CD4-positive, alpha-beta T cell treated with Interleukin-1 beta for 1 hour (primary cell): ENCODE measurements around the gene OR10A6.

Experiments used
- DNase-seq, 2 donors: peaks; one replicate each; pipeline ENCODE4 v3.0.0-alpha.2; 2020 to 2022

The OR10A6 gene, protein sequence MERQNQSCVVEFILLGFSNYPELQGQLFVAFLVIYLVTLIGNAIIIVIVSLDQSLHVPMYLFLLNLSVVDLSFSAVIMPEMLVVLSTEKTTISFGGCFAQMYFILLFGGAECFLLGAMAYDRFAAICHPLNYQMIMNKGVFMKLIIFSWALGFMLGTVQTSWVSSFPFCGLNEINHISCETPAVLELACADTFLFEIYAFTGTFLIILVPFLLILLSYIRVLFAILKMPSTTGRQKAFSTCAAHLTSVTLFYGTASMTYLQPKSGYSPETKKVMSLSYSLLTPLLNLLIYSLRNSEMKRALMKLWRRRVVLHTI

DNA sequence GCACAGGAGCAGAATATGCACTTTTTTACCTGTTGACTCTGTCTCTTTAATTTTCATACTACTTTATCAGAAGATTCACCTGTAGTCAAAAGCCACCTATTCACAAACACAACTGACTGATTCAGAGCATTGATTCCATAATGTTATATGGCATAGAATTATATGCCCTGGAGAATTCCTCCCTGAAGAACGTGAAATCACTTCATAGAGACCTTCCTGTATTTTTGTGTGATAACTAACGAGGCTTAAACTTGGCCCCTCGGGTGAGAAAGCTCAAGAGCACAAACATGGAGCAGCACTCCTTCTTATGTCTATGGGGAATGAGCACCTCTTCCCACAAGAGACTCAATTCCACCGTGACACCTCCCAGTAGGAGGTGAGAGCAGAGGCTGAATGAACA is at the start of gene OR10A6:
Gene OR10A6 (minus strand): TSS at position 101 of the 400 bp plus-strand sequence. CDS start 2,606 bp downstream, outside the sequence.
- no peak for DNase-seq

DNA sequence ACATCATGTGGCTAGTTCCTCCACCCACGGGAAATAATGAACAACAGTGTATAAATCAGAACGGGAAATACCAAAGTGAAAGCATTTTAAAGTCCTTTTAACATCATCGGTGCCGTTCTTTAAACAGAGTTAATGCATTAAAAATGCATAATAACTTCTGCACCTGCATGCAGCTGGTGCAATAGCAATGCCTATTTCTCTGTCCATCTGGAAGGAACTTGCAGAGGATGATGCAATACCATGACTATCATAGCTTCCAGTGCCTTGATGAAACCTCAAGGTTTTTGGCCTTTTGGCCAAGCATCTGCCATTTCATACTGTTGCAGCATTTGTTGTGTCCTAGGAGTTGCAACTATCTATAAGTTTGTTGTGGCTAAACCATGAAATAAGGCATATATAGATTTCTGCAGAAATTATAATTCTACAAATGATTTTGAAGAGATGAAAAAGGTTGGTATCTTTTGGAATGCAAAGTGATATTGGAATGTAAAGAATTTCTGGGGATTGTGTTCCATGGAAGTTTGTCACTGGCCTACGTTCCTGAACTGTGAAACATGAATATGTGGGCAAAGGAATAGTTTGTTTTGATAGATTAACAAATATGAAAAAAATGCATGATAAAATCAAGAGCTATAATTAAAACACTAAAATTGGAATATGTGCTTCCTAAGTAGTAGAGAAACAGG is 46.3 kb upstream of the OR10A6 start:
- no peak for DNase-seq

DNA sequence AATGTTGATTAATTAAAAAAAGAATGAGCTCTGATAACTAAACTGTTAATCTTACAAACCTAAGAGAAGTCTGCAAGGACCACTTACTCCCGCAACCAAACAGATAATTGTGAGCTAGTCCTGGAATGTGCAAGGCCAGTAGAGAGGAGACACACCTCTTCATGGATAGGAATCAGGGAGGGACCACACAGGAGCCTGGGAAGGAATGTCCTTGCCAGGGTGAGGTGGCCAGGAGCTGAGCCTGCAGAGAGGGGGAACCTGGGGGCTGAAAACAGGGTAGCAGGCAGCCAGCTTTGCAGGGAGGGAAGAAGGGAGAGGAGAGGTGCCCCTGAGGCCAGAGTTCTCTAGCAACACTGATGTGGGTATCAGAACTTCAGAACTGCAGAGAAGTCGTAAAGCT is 43.6 kb upstream of the OR10A6 start:
- no peak for DNase-seq

DNA sequence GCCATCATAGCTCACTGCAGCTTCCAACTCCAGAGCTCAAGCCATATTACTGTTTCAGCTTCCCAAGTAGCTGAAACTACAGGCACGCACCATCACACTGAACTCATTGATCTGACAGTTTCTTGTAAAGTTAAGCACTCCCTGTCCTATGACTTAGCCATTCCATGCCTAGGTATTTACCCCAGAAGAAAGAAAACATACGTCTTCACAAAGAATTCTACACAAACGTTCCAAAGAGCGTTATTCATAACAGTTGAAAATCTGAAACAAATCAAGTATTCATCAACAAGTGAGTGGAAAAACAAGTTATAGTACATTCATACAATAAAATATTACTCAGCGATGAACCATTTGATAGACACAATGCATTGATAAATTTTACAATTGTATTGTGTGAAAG is 41.9 kb upstream of the OR10A6 start:
- no peak for DNase-seq

DNA sequence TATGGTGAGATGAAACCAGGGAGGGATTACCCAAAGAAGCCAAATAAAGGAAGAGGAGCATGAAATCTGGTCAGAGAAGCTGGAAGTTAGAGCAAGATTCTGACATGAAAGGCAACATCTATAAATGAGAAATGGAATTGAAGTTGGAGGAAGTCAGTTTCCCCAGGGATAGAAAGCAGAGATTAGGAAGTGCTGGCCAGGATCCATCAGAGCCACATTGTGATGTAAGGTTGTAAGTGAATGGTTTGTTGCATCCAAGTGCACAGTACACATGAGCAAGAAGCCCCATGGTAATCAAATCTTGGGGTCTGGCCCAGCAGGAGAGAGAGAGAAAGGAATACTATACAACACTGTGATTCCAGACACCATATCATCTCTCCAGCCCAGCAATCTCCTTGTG is 40.8 kb upstream of the OR10A6 start:
- no peak for DNase-seq

DNA sequence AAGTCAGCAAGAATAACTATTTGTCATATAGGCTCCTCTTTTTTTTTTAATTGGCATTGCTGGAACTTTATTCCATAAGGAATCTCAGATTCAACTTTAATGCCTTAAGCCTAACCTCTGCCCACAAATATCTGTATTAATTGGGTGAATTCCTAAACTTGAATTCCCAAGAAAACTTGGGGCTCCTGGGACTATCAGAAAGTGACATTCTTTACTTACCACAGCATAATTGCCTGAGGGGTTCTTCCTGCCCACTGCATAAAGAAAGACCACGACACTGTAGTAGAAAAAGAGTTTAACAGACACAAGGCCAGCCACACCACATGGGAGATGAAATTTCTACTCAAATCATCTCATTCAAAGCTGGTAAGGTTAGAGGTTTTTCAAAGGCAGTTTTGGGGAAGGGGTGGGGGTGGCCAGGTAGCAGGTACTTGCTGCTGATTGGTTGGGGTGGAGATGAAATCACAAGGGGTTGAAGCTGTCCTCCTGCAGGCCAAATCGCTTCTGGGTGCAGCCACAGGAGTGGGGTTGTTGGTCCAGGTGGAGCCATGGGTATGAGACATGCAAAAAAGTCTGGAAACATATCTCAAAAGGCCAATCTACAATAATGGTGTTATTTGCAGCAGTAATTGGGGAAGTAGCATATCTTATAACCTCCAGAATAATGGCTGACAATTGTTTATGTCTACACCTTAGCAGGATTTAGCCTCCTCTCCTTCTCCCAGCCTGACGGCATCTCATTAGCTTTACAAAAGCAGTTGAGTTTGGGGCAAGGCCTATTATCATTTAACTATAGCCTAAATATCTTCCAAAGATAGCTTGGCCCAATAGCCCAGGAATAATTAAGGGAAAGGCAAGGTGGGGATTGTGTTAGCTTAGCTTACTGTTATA is 38.9 kb upstream of the OR10A6 start:
- DNase-seq = no peak

DNA sequence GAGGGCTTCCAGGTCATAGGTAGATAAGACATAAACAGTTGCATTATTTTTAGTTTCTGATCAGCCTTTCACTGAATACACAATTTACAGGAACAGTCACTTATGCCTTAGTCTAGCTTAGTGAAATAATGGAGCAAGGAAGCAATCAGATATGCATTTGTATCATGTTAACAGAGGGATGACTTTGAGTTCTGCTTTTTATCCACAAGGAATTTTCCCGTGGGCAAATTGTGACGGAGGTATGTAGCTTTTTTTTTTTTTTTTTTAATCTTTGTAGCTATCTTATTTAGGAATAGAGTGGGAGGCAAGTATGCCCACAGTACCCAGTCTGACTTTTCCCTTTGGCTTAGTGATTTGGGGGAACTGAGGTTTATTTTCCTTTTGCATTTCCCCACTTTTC is 37.6 kb upstream of the OR10A6 start:
- no peak for DNase-seq

DNA sequence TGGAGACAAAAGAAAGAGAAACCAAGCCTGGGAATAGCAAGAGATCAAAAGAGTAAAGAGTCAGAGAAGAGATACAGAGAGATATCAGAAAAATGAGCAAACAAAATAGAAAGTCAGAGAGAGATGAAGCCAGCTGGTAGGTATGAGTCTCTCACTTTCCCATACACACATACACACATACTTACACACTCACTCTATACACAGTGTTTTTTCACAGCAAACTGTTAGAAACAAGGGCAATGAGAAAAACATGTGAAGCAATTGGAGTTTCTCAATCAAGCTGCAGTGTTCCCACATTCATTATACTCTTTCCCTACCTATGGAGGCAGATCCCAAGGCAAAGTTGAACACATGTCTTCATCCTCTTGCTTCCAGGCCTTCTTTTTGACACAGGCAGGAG is 36.8 kb upstream of the OR10A6 start:
- DNase-seq = no peak

DNA sequence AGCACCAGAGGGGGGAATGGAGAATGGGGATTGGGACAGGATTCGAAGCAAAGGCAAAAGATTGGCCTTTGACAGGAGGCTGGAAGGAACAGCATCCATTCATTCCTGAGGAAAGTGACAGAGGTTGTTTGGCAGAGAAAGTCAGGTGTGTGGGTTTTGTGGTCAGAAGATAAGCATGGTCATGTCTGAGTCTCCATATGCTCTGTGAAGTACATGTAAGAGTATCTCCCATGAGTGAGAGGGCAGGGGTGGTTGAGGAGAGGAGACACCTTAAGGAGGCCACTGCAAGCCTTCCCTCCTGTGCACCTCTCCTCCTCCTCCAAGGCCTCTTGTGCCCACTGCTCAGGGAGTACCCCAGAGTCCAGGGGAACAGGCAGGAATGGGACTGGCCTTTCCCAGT is 36.0 kb upstream of the OR10A6 start:
- no peak for DNase-seq

DNA sequence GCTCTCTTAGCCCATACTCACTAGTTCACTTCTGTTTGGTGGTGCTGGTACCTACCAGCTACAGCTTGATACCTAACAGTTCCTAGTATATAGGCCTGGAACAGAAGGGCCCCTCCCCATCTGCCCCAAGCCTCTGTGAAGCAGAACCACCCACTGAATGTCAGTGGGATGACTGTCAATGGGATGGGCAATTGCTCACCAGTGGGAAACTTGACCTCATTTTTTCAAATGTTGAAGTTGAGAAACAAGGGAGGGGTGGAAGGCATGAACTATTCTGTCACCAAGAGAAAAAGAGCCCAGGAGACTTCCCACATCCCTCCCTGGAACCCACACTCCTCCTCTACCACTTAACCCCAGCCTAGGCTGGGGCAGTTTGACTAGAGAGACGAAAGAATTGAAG is 34.3 kb upstream of the OR10A6 start, which contains the start of gene NLRP10:
Gene NLRP10 (minus strand): TSS at position 62 of the 400 bp plus-strand sequence. CDS start 1,952 bp downstream, outside the sequence.
- DNase-seq = no peak

DNA sequence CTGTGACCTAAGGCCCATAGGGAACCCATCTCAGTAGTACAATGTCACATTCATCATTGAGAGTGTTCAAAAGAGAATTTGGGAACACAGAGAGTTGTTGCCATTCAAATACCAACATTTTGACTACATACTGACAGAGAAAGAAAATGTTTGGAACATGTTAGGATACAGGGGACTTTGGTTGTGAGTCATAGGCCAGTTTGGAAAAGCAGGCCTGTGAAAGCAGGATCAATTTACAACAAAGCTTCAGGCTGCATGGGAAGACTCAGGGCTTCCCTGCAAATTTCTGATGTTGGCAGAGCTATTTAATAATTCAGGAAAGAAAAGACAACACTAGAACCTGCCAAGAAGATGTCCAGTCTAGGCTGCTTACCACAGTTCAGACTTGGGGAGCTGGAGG is 33.8 kb upstream of the OR10A6 start:
- DNase-seq = no peak

DNA sequence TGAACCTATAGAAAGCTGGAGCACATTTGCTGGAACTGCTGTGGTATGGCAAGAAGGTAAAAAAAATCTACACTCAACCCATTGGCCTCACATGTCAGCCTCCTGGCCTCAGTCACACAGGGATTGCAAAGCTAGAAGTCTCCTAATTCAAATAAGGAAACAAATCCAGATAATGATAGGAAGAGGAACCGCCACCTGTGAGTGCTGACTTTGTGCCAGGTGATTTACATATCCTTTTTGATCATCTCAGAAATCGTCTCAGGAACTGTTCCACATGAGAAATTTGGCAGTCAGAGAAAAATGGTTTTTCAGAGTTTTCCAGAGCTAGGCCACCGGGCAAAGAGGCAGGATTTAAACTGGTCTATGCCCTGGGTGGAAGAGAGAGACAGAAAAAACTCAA is 33.2 kb upstream of the OR10A6 start:
- no peak for DNase-seq

DNA sequence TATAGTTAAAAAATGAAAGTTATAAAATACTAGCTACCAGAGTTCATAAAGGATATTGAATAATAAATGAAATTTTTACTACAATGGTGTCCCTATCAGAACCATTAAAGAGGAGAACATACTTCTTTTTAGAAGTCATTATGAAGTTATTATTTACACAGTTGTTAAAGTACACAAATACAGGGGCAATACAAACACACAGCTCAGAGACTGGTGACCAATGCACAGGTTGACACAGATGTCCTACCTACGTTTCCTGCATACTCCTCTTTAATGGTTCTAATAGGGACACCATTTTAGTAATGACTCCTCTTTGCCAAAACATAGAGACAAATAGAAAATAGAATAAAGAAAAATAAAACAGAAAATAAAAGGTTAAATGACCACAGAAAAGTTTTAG is 24.1 kb upstream of the OR10A6 start:
- no peak for DNase-seq

DNA sequence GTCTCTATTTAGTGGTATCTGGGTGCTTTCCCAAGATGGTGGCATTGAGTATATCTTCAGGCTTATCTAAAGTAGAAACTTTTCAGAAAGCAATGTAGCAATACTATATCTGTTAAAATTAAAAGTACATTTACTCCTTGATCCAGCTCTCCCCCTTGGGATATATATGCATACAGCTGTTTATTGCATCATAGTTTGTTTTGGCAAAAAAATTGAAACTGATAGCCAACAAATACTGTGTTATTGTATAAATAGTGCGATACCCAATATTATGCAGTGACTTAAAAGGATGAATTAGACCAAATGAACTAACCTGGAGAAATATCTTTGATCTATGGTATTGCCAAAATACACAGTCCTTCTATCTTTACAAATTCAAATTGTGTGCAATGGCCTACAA is 18.9 kb upstream of the OR10A6 start:
- DNase-seq = no peak

DNA sequence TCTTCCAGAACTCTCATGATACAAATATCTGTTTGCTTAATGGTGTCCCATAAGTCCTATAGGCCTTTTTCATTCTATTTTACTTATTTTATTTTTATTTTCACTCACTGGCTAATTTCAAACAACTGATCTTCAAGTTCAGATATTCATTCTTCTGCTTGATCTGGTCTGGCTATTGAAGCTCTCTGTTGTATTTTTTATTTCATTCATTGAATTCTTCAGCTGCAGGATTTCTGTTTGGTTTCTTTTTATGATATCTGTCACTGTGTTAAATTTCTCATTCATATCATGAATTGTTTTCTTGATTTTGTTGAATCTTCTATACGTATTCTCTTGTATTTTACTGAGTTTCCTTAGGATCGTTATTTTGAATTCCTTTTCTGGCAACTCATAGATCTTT is 13.1 kb upstream of the OR10A6 start:
- no peak for DNase-seq

DNA sequence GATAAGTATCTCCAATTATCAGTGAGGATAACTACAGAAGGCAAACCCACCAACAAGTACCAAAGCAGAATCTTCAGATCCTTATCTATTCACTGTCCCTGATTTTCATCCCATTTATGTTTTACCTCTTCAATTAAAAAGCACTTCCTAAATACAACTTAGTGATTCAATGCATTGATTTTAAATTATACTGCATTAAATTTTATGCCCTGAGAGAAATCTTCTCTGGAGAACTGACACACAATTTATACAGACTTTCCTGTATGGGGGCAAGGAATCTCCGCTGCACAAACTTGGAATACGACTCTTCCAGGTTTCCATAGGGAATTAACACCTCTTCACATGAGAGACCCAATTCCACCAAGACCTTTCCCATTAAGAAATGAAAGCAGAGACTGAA is 10.5 kb upstream of the OR10A6 start, which contains the start of gene OR10A3:
Gene OR10A3 (minus strand): TSS at position 101 of the 400 bp plus-strand sequence. CDS start 2,188 bp downstream, outside the sequence.
- no peak for DNase-seq

DNA sequence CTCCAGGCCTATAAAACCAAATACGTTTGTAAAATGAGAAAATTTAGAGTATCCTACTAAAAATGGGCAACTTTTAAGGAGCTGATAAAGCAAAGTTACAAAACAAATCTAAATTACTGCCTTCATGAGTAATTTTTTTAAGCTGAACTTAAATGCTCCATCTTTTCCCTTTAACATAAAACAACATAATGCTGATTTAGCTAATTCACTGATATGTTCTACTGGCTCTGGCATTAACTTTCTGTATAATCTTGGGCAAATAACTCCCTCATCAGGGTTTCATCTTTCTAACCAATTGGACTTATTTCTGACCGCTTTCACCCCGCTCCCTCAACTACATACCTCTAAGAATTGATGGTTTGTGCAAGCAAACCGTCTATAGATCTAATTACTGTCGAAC is 10.1 kb upstream of the OR10A6 start:
- DNase-seq = no peak

DNA sequence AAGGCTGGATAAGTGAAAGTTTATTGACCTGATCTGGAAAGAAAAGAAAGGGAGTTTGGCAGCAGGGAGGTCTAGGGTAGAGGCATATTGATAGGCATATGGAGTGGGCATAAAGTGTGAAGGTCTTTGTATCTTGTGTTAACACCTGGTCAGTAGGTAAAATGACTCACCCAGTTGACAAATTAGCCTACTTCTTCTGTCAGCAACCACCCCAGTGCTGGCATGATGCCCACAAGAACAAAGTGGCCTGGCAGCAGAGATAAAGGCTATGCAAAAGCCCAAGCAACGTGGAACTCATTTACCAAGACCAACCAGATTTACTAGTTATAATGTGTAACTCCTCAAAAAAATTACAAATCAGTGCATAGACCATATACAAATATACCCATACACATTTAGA is 5.5 kb upstream of the OR10A6 start:
- no peak for DNase-seq

DNA sequence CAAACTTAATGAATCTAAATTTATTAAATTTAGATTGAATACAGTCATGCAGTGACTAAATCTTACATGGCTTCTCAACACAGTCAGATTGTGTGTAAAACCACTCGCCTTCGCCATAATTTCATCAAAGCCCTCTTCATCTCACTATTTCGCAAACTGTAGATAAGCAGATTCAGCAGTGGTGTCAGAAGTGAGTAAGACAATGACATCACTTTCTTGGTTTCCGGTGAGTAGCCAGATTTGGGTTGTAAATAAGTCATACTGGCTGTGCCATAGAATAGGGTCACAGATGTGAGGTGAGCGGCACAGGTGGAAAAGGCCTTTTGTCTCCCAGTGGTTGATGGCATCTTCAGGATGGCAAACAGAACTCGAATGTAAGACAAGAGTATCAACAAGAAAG is 3.4 kb downstream of the OR10A6 start:
- DNase-seq = no peak

DNA sequence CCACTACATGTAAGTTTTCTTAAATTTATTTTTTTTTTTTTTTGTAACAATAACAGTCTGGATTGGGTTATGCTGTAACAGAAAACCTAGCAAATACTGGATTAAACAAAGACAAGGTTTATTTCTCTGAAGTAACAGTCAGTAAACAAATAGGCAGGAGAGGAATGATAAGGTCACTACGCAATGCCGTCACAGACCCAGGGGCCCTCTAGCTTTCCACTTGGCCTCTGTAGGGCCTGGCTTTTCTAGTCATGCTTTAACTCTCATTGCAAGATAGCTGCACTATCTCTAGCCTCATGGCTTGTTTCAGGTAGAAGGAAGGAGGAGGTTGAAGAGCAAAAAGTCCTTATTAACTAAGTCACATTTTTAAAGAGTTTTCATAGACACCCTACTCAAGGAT is 6.5 kb downstream of the OR10A6 start:
- no peak for DNase-seq

DNA sequence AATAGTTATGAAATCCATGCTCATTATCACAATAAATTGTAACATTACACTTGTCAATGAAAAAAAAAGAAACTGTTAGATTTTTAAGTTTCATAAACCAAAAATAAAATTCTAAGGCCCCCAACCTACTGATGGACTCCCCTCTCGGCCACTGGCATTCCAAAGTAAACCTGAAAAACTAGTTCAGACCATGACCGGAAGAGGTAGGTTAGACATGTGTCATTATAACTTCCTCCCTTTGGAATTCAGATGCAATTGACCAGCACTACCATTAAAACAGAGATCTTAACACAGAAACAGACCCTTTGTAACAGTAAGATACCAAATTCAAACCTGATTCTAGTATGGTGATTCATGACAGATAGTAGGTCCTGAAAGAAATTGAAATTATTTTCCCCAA is 12.9 kb downstream of the OR10A6 start:
- no peak for DNase-seq

DNA sequence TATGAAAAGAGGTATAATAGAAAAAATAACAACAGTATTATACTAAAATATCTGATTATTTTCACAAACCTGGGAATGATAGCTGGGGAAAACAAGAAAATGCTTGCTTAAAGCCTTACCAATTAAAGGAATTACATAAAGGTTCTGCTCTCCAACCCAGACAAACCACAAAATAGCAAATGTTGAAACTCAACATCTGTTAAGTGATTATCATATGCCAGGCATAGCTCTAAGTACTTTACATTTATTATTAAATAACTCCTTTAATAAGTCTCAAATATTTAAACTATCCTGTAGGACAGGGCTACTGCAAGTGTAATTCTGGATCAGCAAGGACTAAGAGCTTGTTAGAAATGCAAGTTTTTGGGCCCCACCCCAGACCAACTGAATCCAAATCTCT is 20.1 kb downstream of the OR10A6 start:
- no peak for DNase-seq

DNA sequence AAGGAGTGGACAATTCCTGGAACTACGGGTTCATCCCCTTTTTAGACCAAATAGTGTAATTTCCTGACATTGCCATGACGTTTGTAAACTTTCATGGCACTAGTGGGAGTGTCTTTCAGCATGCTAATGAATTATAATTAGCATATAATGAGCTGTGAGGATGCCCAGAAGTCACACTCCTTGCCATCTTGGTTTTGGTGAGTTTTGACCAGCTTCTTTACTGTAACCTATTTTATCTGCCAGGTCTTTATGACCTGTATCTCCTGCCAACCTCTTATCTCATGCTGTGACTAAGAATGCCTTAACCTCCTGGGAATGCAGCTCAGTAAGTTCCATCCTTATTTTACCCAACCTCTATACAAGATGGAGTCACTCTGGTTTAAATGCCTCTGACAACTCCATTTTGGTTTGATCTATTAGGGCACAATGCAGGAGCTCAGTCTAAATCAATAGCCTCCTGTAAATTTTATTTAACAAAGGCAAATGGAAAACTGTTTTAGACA is 20.7 kb downstream of the OR10A6 start:
- DNase-seq = no peak
